Frontal cortex (tissue), 4 donors: ENCODE results near the gene IL1RN. TPM values are rescaled to one million over a fixed set of nuclear protein-coding genes. Genes with fewer than 3 reads are reported as not detected.

Source experiments
- DNase-seq, 2 donors: peaks; one replicate each; pipeline ENCODE4 v3.0.0; 2012; ENCODE audit warnings: low spot score in 2 of 2
- FAIRE-seq: peaks from 2 replicates; lab custom pipeline; 2012; peaks lifted over from hg19 to GRCh38; lab: Jason Lieb, UNC
- total RNA-seq: library from RNA; depleted of rRNA; stranded (reverse); fragments of >200 nt; gene quantifications from one replicate; pipeline ENCODE4 v1.2.3, GENCODE V29; 2014
- donor health status: control.
- donor health status: control.
- donor health status: control.

The IL1RN gene
- total RNA-seq, 1 donor from 2014 or later: not detected

GRCh38 chr2:113098532-113098931 is 28.9 kb upstream of the IL1RN start:
- no peak for FAIRE-seq
- no peak for DNase-seq

- FAIRE-seq (no peak), DNase-seq (no peak)
Measured at GRCh38 chr2:113102133-113102532, 25.3 kb upstream of the IL1RN start.

- no peak for FAIRE-seq
- no peak for DNase-seq
Measured at GRCh38 chr2:113103277-113103676, 24.1 kb upstream of the IL1RN start.

GRCh38 chr2:113104054-113104611 is 23.3 kb upstream of the IL1RN start:
- no peak for FAIRE-seq

GRCh38 chr2:113105047-113105785 is 22.2 kb upstream of the IL1RN start:
- no peak for FAIRE-seq
- no peak for DNase-seq

More at GRCh38 chr2:113104054-113104611, 23.3 kb upstream of the IL1RN start:
- peak in 1 of 2 donors; percentile 18 for DNase-seq

GRCh38 chr2:113111121-113111520 is 16.3 kb upstream of the IL1RN start:
- no peak for FAIRE-seq
- no peak for DNase-seq

GRCh38 chr2:113111823-113112287 is 15.5 kb upstream of the IL1RN start:
- no peak for DNase-seq
- no peak for FAIRE-seq

GRCh38 chr2:113112441-113112840 is 15.0 kb upstream of the IL1RN start:
- DNase-seq: no peak
- no peak for FAIRE-seq

GRCh38 chr2:113112871-113113270 is 14.5 kb upstream of the IL1RN start:
- no peak for FAIRE-seq
- no peak for DNase-seq

- FAIRE-seq (no peak), DNase-seq (no peak)
Measured at GRCh38 chr2:113113807-113114206, 13.6 kb upstream of the IL1RN start.

- no peak for FAIRE-seq
- DNase-seq: no peak
Measured at GRCh38 chr2:113114224-113114945, 13.0 kb upstream of the IL1RN start.

- FAIRE-seq (no peak), DNase-seq (no peak)
Measured at GRCh38 chr2:113114996-113115395, 12.4 kb upstream of the IL1RN start.

GRCh38 chr2:113116100-113116958 is 11.1 kb upstream of the IL1RN start:
- FAIRE-seq: no peak
- DNase-seq: no peak

- no peak for DNase-seq
Measured at GRCh38 chr2:113117541-113118262, 9.7 kb upstream of the IL1RN start.

GRCh38 chr2:113118263-113118657 is 9.1 kb upstream of the IL1RN start:
- FAIRE-seq: no peak
- DNase-seq: no peak

More at GRCh38 chr2:113117541-113118262, 9.7 kb upstream of the IL1RN start:
- FAIRE-seq: no peak

- DNase-seq: no peak
- no peak for FAIRE-seq
Measured at GRCh38 chr2:113119111-113119510, 8.3 kb upstream of the IL1RN start.

- FAIRE-seq: no peak
- DNase-seq: no peak
Measured at GRCh38 chr2:113120861-113121260, 6.5 kb upstream of the IL1RN start.

GRCh38 chr2:113122364-113122763 is 5.0 kb upstream of the IL1RN start:
- FAIRE-seq (no peak), DNase-seq (no peak)

GRCh38 chr2:113123726-113124125 is 3.7 kb upstream of the IL1RN start:
- no peak for FAIRE-seq
- DNase-seq: no peak
